22Rv1 (cell line): ENCODE results near the gene SPEM2.

Source experiments
- ZFX ChIP-seq: fragments of 450-650 bp; IDR thresholded peaks from 2 replicates; pipeline ENCODE4 v1.6.1; 2017; ENCODE audit warnings: antibody characterized with exemption, borderline replicate concordance
- TF ChIP-seq, protein P1 (sequence below): fragments of 450-650 bp; IDR thresholded peaks from 2 replicates; pipeline ENCODE4 v1.5.1; 2017; ENCODE audit warnings: mild to moderate bottlenecking

DNA sequence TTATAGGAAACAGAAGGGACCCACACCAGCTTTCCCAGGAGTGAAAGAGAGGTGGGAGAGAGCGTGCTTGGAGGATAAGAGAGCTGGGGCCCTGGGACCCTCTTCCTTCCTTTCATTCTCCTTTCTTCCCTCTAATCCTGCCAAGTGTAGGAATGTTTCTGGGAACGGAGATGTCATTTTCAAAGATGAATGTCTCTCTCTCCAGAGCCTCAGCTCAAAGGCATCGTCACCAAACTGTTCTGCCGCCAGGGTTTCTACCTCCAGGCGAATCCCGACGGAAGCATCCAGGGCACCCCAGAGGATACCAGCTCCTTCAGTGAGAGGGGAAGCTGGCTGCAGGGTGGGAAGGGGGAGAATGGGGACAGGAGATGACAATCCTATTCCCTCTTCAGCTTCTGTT is 15.8 kb downstream of the SPEM2 start:
- TF ChIP-seq, protein P1, sequence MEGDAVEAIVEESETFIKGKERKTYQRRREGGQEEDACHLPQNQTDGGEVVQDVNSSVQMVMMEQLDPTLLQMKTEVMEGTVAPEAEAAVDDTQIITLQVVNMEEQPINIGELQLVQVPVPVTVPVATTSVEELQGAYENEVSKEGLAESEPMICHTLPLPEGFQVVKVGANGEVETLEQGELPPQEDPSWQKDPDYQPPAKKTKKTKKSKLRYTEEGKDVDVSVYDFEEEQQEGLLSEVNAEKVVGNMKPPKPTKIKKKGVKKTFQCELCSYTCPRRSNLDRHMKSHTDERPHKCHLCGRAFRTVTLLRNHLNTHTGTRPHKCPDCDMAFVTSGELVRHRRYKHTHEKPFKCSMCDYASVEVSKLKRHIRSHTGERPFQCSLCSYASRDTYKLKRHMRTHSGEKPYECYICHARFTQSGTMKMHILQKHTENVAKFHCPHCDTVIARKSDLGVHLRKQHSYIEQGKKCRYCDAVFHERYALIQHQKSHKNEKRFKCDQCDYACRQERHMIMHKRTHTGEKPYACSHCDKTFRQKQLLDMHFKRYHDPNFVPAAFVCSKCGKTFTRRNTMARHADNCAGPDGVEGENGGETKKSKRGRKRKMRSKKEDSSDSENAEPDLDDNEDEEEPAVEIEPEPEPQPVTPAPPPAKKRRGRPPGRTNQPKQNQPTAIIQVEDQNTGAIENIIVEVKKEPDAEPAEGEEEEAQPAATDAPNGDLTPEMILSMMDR, result no peak
- no peak for TF ChIP-seq ZFX
